Activated CD8-positive, alpha-beta memory T cell treated with anti-CD3 and anti-CD28 coated beads for 1 hour (primary cell): ENCODE results near the gene OR51A7.
"Not testable (repeated sequence)": the region's sequence is repeated elsewhere in the genome, so short reads cannot be mapped to it uniquely, and the experiment has no call there.

ENCODE experiments used
- DNase-seq, 2 donors: peaks; one replicate each; pipeline ENCODE4 v3.0.0-alpha.2; 2020; ENCODE audit warnings: low read depth in 1 of 2; ENCODE audit errors: extremely low read depth in 1 of 2

OR51A7 gene

DNA sequence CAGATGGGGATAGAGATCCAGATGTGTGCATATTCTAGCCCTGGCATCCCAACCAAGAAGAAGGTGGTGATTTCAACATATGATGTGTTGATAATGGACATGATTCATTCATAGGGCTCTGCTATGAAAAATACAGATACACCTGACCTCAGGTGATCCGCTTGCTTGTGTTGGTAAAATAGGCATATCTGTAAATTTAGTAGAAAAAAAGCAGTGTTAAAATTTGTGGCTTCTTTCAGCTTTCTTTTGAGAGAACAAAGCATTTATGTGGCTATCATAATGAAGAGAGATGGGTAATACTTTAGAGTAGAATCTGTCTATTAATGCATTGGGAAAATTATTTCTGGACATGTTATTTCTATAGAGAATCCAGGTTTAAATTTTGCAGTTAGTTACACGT lies 52.0 kb downstream of the OR51A7 start, which contains the start of gene OR51A2:
Gene OR51A2 (minus strand): TSS at position 101 of the 400 bp plus-strand sequence. CDS start 0 bp downstream, at position 101.
- not testable (repeated sequence) for DNase-seq

DNA sequence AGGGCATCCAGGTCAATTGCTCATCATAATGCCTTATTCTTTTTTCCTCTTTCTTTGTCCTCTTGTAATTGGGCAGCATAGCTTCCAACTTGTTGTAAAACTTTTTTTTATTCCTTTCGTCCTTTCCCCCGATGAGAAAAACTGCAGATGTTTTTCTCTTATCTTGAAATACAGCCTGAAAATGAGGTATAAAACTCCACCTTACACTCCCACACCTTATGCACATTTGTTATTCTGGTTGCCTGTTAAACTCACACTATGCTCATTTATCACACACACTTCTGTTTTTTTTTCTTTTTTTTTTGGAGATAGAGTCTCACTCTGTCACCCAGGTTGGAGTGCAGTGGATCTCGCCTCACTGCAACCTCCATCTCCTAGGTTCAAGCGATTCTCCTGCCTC lies 53.8 kb downstream of the OR51A7 start:
- DNase-seq: no peak
